Stomach smooth muscle (tissue), 2 donors: Measurements from ENCODE around the gene GRB14.
"Not testable (repeated sequence)": the region's sequence is repeated elsewhere in the genome, so short reads cannot be mapped to it uniquely, and the experiment has no call there.

ENCODE experiments used
- H3K27ac ChIP-seq: one replicate; pipeline ENCODE4 v1.7.0; 2013; ENCODE audit warnings: mild to moderate bottlenecking, low read length, inconsistent platforms
- H3K27me3 ChIP-seq, 2 donors: one replicate each; pipeline ENCODE4 v1.7.0; 2013; ENCODE audit warnings: low read length in 2 of 2; ENCODE audit not compliant: insufficient read depth in 2 of 2, control insufficient read depth in 1 of 2
- H3K36me3 ChIP-seq, 2 donors: one replicate each; pipeline ENCODE4 v1.7.0; 2013; ENCODE audit warnings: low read length in 2 of 2; ENCODE audit not compliant: control insufficient read depth in 2 of 2, insufficient read depth in 2 of 2
- H3K4me1 ChIP-seq: one replicate; pipeline ENCODE4 v1.7.0; 2013; ENCODE audit warnings: low read length; ENCODE audit not compliant: control insufficient read depth, insufficient read depth
- H3K4me3 ChIP-seq, 2 donors: one replicate each; pipeline ENCODE4 v1.7.0; 2013; ENCODE audit warnings: low read length in 2 of 2
- H3K9ac ChIP-seq, 2 donors: one replicate each; pipeline ENCODE4 v1.7.0; 2013; ENCODE audit warnings: low read length in 2 of 2, mild to moderate bottlenecking in 1 of 2
- H3K9me3 ChIP-seq, 2 donors: one replicate each; pipeline ENCODE4 v1.7.0; 2013; ENCODE audit warnings: low read length in 2 of 2; ENCODE audit not compliant: control insufficient read depth in 2 of 2
- donor health status: healthy.
- donor health status: Pancreatic carcinoma.

The GRB14 gene

GRCh38 chr2:164560181-164560792, 61.0 kb downstream of the GRB14 start:
- Histone ChIP-seq H3K27ac (no peak overlapping the region), H3K36me3 (no peaks in the 10 kb centered on the region), H3K4me3 (no peak overlapping the region), H3K4me1 (peaks cover 4% of the 10 kb centered on the region), H3K9ac (no peak overlapping the region), H3K9me3 (no peaks in the 10 kb centered on the region), H3K27me3 (no peaks in the 10 kb centered on the region)

DNA sequence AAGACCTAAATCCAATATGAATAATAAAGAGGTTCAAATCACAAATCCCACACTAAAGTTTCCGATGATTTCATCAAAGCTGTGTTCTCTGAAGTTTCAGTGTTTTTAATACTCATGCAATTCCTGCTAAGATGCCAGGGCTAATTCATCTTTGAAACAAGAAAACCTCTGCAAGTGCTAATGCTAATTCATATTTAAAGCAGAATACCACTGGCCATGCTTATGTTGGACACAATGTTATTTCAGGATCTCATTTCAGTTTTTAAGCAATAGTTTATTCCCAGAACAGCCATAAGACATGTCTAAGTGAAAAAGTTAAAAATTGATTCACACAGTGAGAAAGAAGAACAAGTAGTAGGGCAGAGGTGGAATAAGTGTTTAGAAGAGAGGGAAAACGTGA, 62.8 kb downstream of the GRB14 start:
- no peaks in the 10 kb centered on the region for H3K27me3 ChIP-seq
- H3K27ac ChIP-seq = no peak overlapping the region
- no peaks in the 10 kb centered on the region for H3K36me3 ChIP-seq
- no peak overlapping the region for H3K4me3 ChIP-seq
- no peak overlapping the region for H3K9ac ChIP-seq
- H3K9me3 ChIP-seq = no peaks in the 10 kb centered on the region
- peaks cover 4% of the 10 kb centered on the region for H3K4me1 ChIP-seq

DNA sequence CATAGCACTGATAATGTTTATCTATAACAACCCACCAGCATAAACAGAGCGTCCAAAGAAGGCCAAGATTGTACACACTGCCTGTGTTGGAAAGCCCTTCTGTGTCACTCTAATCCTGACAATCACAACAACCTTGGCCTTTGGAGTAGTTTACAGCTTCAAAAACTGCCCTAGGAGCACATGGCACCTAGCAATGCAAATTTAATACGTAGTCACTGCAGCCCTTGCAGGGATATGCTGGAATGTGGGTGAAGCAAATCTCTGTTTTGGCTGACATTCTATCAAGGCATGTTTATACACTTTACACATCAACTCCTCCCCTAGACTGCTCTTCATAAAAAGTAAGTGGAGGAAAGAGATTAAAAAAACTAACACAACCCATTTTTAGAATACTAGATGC, 66.8 kb downstream of the GRB14 start:
- Histone ChIP-seq H3K4me3 (no peak overlapping the region), H3K27ac (no peak overlapping the region), H3K4me1 (no peaks in the 10 kb centered on the region), H3K27me3 (no peaks in the 10 kb centered on the region), H3K9me3 (no peaks in the 10 kb centered on the region), H3K9ac (no peak overlapping the region), H3K36me3 (no peaks in the 10 kb centered on the region)

DNA sequence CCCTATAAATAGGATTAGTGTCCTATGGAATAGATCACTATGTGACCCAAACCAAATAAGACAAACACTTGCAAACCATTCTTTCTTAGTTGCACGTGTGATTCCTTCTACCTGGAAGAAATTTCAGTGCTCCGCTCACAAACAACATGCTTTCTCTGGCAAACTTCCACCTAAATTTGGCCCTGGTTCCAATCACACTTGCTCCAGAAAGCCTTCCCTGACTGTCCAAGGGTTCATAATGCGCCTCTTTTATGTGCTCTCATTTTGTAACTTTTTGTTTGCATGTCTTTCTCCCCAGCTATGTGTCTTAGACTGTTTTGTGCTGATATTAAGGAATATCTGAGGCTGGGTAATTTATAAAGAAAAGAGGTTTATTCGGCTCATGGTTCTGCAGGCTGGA, 69.8 kb downstream of the GRB14 start:
- Histone ChIP-seq H3K4me3 (no peak overlapping the region), H3K27me3 (no peaks in the 10 kb centered on the region), H3K36me3 (no peaks in the 10 kb centered on the region), H3K4me1 (no peaks in the 10 kb centered on the region), H3K9me3 (no peaks in the 10 kb centered on the region), H3K9ac (no peak overlapping the region), H3K27ac (no peak overlapping the region)

GRCh38 chr2:164549705-164550104, 71.6 kb downstream of the GRB14 start:
- not testable (repeated sequence) for H3K27me3 ChIP-seq, H3K4me1 ChIP-seq, H3K9ac ChIP-seq, H3K36me3 ChIP-seq, H3K27ac ChIP-seq, H3K9me3 ChIP-seq, H3K4me3 ChIP-seq

GRCh38 chr2:164545484-164545883, 75.8 kb downstream of the GRB14 start:
- H3K4me3 ChIP-seq = no peak overlapping the region
- H3K9me3 ChIP-seq = no peaks in the 10 kb centered on the region
- H3K36me3 ChIP-seq = no peaks in the 10 kb centered on the region
- no peak overlapping the region for H3K9ac ChIP-seq
- no peaks in the 10 kb centered on the region for H3K4me1 ChIP-seq
- H3K27me3 ChIP-seq = no peaks in the 10 kb centered on the region
- H3K27ac ChIP-seq = no peak overlapping the region

DNA sequence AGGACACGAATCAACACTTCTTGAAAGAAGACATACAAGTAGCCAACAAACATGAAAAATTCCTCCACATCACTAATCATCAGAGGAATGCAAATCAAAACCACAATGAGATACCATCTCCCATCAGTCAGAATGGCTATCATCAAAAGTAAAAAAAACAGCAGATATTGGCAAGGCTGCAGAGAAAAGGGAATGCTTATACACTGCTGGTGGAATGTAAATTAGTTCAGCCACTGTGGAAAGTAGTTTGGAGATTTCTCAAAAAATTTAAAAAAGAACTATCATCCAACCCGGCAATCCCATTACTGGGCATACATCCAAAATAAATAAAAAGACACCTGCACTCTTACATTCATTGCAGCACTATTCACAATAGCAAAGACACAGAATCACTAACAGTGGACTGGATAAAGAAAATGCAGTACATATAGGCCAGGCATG, 78.7 kb downstream of the GRB14 start:
- Histone ChIP-seq H3K27ac (no peak overlapping the region), H3K9ac (no peak overlapping the region), H3K36me3 (no peaks in the 10 kb centered on the region), H3K27me3 (no peaks in the 10 kb centered on the region), H3K4me3 (no peak overlapping the region), H3K9me3 (no peaks in the 10 kb centered on the region), H3K4me1 (no peaks in the 10 kb centered on the region)

GRCh38 chr2:164538240-164538866, 82.9 kb downstream of the GRB14 start:
- no peaks in the 10 kb centered on the region for H3K36me3 ChIP-seq
- no peak overlapping the region for H3K4me3 ChIP-seq
- no peaks in the 10 kb centered on the region for H3K4me1 ChIP-seq
- H3K9ac ChIP-seq = no peak overlapping the region
- no peaks in the 10 kb centered on the region for H3K9me3 ChIP-seq
- H3K27me3 ChIP-seq = no peaks in the 10 kb centered on the region
- H3K27ac ChIP-seq = no peak overlapping the region

DNA sequence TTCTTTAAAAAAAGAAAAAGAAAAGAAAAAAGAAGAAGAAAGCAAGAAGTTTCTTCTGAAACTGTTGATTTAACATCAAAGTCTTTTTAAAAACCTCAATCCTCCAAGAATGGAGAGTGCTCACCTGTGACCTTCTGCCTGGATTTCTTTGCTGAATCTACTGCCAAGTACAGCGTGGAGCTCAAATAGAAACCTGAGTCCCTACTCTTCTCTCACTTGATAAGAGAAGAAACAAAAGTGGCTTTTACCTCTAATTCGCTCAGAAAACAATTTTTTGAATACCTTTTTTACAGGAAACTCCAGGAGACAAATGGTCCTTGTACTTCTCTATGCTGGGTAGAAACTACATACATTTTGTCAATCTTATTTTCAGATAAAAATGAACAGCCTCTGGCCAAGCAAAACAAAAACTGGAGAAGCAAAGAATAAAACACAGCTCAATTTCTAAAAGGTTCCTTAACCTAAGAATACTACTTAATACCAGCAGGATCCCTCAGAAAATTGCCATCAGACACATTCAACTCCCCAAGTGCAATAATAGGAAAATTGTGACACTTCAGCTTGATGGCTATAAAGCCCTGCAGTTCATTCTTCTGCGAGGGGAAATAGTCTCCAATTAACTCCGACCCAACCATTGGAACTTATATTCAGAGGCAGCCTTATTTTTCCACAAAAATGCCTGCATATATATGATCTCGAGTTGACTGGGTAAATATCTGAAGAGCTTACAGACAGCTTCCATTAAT, 85.8 kb downstream of the GRB14 start:
- no peak overlapping the region for H3K4me3 ChIP-seq
- no peak overlapping the region for H3K27ac ChIP-seq
- H3K9me3 ChIP-seq = no peaks in the 10 kb centered on the region
- H3K4me1 ChIP-seq = no peaks in the 10 kb centered on the region
- H3K36me3 ChIP-seq = no peaks in the 10 kb centered on the region
- no peaks in the 10 kb centered on the region for H3K27me3 ChIP-seq
- no peak overlapping the region for H3K9ac ChIP-seq

GRCh38 chr2:164530464-164530863, 90.8 kb downstream of the GRB14 start:
- Histone ChIP-seq H3K27ac (no peak overlapping the region), H3K4me1 (no peaks in the 10 kb centered on the region), H3K9me3 (no peaks in the 10 kb centered on the region), H3K27me3 (no peaks in the 10 kb centered on the region), H3K9ac (no peak overlapping the region), H3K36me3 (no peaks in the 10 kb centered on the region), H3K4me3 (no peak overlapping the region)

- no peak overlapping the region for H3K9ac ChIP-seq
- no peak overlapping the region for H3K27ac ChIP-seq
- H3K36me3 ChIP-seq = peaks cover 0 to 2% of the 10 kb centered on the region in 2 donors
- no peaks in the 10 kb centered on the region for H3K4me1 ChIP-seq
- no peak overlapping the region for H3K4me3 ChIP-seq
- H3K9me3 ChIP-seq = no peaks in the 10 kb centered on the region
- H3K27me3 ChIP-seq = no peaks in the 10 kb centered on the region
These were observed 97.6 kb downstream of the GRB14 start for GRCh38 chr2:164523726-164524125.
